HepG2 (cell line): ENCODE results near the gene BICDL1. TPM values are rescaled to one million over a fixed set of nuclear protein-coding genes. Genes with fewer than 3 reads are reported as not detected.

Experiments used
- ATAC-seq: fragments of 200-7000 bp; cut with Tn5 transposase; 3 replicates; pipeline ENCODE4 v1.9.1; 2020; ENCODE audit warnings: mild to moderate bottlenecking, moderate library complexity
- BruUV-seq: library from RNA; stranded (reverse); fragments of 400-500 nt; replicated peaks from 2 replicates; lab custom pipeline; 2021; lab: Mats Ljungman, UMichigan
- CTCF ChIA-PET: fragments of 300-600 bp; formaldehyde crosslinking; extraction: SDS; loops from one replicate; lab custom pipeline; 2021; ENCODE audit warnings: low total read pairs, inconsistent platforms, low intra/inter-chr PET ratio; lab: Yijun Ruan, JAX
- POLR2A ChIA-PET: fragments of 350-600 bp; sonication (Branson Sonifier 250); formaldehyde crosslinking; loops from one replicate; lab custom pipeline; 2020; ENCODE audit warnings: antibody characterized with exemption, inconsistent platforms; lab: Yijun Ruan, JAX
- DNase-seq: peaks from one replicate; pipeline ENCODE4 v3.0.0-alpha.2; 2015; ENCODE audit warnings: low spot score
- FAIRE-seq: peaks from 3 replicates; lab custom pipeline; 2011; peaks lifted over from hg19 to GRCh38; lab: Jason Lieb, UNC
- H2AFZ ChIP-seq: one replicate; pipeline ENCODE4 v1.6.1; 2011; ENCODE audit warnings: low read length, inconsistent platforms
- H3K27ac ChIP-seq: fragments of 300-600 bp; 3 replicates; pipeline ENCODE4 v1.8.0; 2011; ENCODE audit warnings: mixed run types, mild to moderate bottlenecking, mixed read lengths, low read length, inconsistent platforms; ENCODE audit not compliant: insufficient read depth; ENCODE audit errors: extremely low read length
- H3K27me3 ChIP-seq, 2 experiments: fragments of 200-600 bp in 1 of 2; 2 replicates in 1 of 2; 3 replicates in 1 of 2; pipeline versions ENCODE4 v1.6.0 to v1.8.0; 2011; ENCODE audit warnings: low read length in 2 of 2, mild to moderate bottlenecking in 2 of 2, moderate library complexity in 2 of 2, inconsistent platforms in 1 of 2; ENCODE audit not compliant: insufficient read depth in 2 of 2, control insufficient read depth in 1 of 2
- H3K36me3 ChIP-seq, 2 experiments: fragments of 200-600 bp in 1 of 2; replicated peaks in 1 of 2; 2 replicates in 1 of 2; 3 replicates in 1 of 2; pipeline versions ENCODE4 v1.5.1 to v1.8.0; 2011; ENCODE audit warnings: low read length in 2 of 2, inconsistent platforms in 1 of 2; ENCODE audit not compliant: insufficient read depth in 2 of 2, control insufficient read depth in 1 of 2
- H3K4me1 ChIP-seq: 2 replicates; pipeline ENCODE4 v1.5.1; 2012; ENCODE audit warnings: low read length, inconsistent platforms; ENCODE audit not compliant: insufficient read depth
- H3K4me2 ChIP-seq: 2 replicates; pipeline ENCODE4 v1.6.0; 2011; ENCODE audit warnings: low read depth, low read length, inconsistent platforms
- H3K4me3 ChIP-seq, 3 experiments: fragments of 200-600 bp in 1 of 3; sonication (generic), shearing (Covaris generic) in 1 of 3; replicated peaks in 1 of 3; 2 replicates each; pipeline ENCODE4 v1.5.1; 2011 to 2016; ENCODE audit warnings: low read length in 3 of 3, inconsistent platforms in 2 of 3, low read depth in 2 of 3, mild to moderate bottlenecking in 2 of 3, control low read depth in 1 of 3, mixed read lengths in 1 of 3; ENCODE audit not compliant: insufficient read depth in 1 of 3
- H3K79me2 ChIP-seq: one replicate; pipeline ENCODE4 v1.6.1; 2011; ENCODE audit warnings: low read length, inconsistent platforms; ENCODE audit not compliant: insufficient read depth
- H3K9ac ChIP-seq: 2 replicates; pipeline ENCODE4 v1.6.0; 2011; ENCODE audit warnings: mild to moderate bottlenecking, low read depth, low read length, inconsistent platforms; ENCODE audit not compliant: insufficient read depth
- H3K9me3 ChIP-seq: 2 replicates; pipeline ENCODE4 v1.5.1; 2012; ENCODE audit warnings: mild to moderate bottlenecking, low read length
- H4K20me1 ChIP-seq: 2 replicates; pipeline ENCODE4 v1.6.0; 2011; ENCODE audit warnings: inconsistent platforms, mild to moderate bottlenecking, low read length, moderate library complexity; ENCODE audit not compliant: insufficient read depth
- FOXK2 ChIP-seq: fragments of 450-650 bp; IDR thresholded peaks from 2 replicates; pipeline ENCODE4 v1.6.1; 2016
- KAT8 ChIP-seq: IDR thresholded peaks from 2 replicates; pipeline ENCODE4 v1.6.1; 2016; ENCODE audit warnings: missing genetic modification reagents, missing compliant biosample characterization
- KDM3A ChIP-seq: IDR thresholded peaks from 2 replicates; pipeline ENCODE4 v1.6.1; 2018; ENCODE audit warnings: low read depth, missing compliant biosample characterization
- KDM5B ChIP-seq: sonication (generic); formaldehyde crosslinking; IDR thresholded peaks from 2 replicates; pipeline ENCODE4 v1.4.0; 2020; ENCODE audit warnings: missing genetic modification reagents, mild to moderate bottlenecking, borderline replicate concordance
- NFATC3 ChIP-seq: sonication (generic); formaldehyde crosslinking; IDR thresholded peaks from 2 replicates; pipeline ENCODE4 v1.5.1; 2020; ENCODE audit warnings: mild to moderate bottlenecking, missing genetic modification reagents
- NFIB ChIP-seq: sonication (generic); formaldehyde crosslinking; IDR thresholded peaks from 2 replicates; pipeline ENCODE4 v1.9.0; 2021; ENCODE audit warnings: missing genetic modification reagents, mild to moderate bottlenecking, borderline replicate concordance
- SMC3 ChIP-seq: IDR thresholded peaks from 2 replicates; pipeline ENCODE4 v1.6.1; 2011; ENCODE audit warnings: low read length, improper control_type of control experiment
- ZFX ChIP-seq: sonication (generic); formaldehyde crosslinking; IDR thresholded peaks from 2 replicates; pipeline ENCODE4 v1.4.0; 2020; ENCODE audit warnings: mild to moderate bottlenecking, low read depth, missing genetic modification reagents, moderate library complexity
- ZKSCAN8 ChIP-seq: IDR thresholded peaks from 2 replicates; pipeline ENCODE4 v1.6.1; 2016; ENCODE audit warnings: borderline replicate concordance, missing genetic modification reagents, missing compliant biosample characterization
- ZNF619 ChIP-seq: sonication (generic); formaldehyde crosslinking; IDR thresholded peaks from 2 replicates; pipeline ENCODE4 v1.4.0; 2020; ENCODE audit warnings: mild to moderate bottlenecking, missing genetic modification reagents
- ZNF703 ChIP-seq: sonication (generic); formaldehyde crosslinking; IDR thresholded peaks from 2 replicates; pipeline ENCODE4 v1.5.1; 2020; ENCODE audit warnings: missing genetic modification reagents, mild to moderate bottlenecking, moderate library complexity, borderline replicate concordance
- WGBS: methylation state at CpG from one replicate; pipeline ENCODE4 v1.1.6; 2017; ENCODE audit warnings: low lambda C conversion rate; 5-methylcytosine and 5-hydroxymethylcytosine counted together
- in situ Hi-C: cut with HindIII; loops from 2 replicates; pipeline ENCODE4 v1.10.0; 2017; ENCODE audit warnings: low pct_unique_long_range_greater_than_20kb; ENCODE audit not compliant: extremely low pct_ligation_motif_present
- intact Hi-C: fragments of 100-400 bp; cut with micrococcal nuclease; formaldehyde crosslinking; loops from one replicate; pipeline ENCODE4 v1.10.0; 2022; ENCODE audit not compliant: unreplicated experiment
- polyA plus RNA-seq, 8 experiments: library from polyadenylated mRNA; depleted of rRNA in 3 of 8; stranded (reverse) in 7 of 8; unstranded in 1 of 8; fragments of >200 nt; fragmentation: Illumina TruSeq in 4 of 8; extraction: Trizol in 4 of 8; gene quantifications; 2 replicates each; pipeline versions ENCODE4 v1.2.1 to v1.2.3, GENCODE V29; 2011 to 2016; ENCODE audit warnings: low read depth in 4 of 8, missing spikeins in 1 of 8, mixed read lengths in 1 of 8; ENCODE audit not compliant: insufficient read depth in 1 of 8
- total RNA-seq, 5 experiments: library from RNA; depleted of rRNA; stranded (reverse); fragments of >200 nt; fragmentation: Illumina TruSeq; extraction: Trizol; gene quantifications; 2 replicates each; pipeline ENCODE4 v1.2.3, GENCODE V29; 2016; ENCODE audit warnings: low read depth in 1 of 5
- TF ChIP-seq, protein P1 (sequence below): sonication (generic); formaldehyde crosslinking; IDR thresholded peaks from 2 replicates; pipeline ENCODE4 v1.5.1; 2020; ENCODE audit warnings: mild to moderate bottlenecking, moderate library complexity, missing genetic modification reagents
- TF ChIP-seq, protein P2 (sequence below): sonication (generic); formaldehyde crosslinking; conservative IDR thresholded peaks from 2 replicates; pipeline ENCODE4 v1.4.0; 2020; ENCODE audit warnings: missing genetic modification reagents
- TF ChIP-seq, protein P3 (sequence below): sonication (generic); formaldehyde crosslinking; IDR thresholded peaks from 2 replicates; pipeline ENCODE4 v1.5.0; 2020; ENCODE audit warnings: mild to moderate bottlenecking, missing genetic modification reagents, borderline replicate concordance
- TF ChIP-seq, protein P4 (sequence below): sonication (generic); formaldehyde crosslinking; IDR thresholded peaks from 2 replicates; pipeline ENCODE4 v1.8.1; 2023; ENCODE audit warnings: mild to moderate bottlenecking, missing genetic modification reagents, borderline replicate concordance

The BICDL1 gene
- total and polyA plus RNA-seq, 2 of the 13 experiments (the other 11 are each of a cell fraction or from before 2014, with no cell fraction given) = 3.6 to 9.7 TPM

DNA sequence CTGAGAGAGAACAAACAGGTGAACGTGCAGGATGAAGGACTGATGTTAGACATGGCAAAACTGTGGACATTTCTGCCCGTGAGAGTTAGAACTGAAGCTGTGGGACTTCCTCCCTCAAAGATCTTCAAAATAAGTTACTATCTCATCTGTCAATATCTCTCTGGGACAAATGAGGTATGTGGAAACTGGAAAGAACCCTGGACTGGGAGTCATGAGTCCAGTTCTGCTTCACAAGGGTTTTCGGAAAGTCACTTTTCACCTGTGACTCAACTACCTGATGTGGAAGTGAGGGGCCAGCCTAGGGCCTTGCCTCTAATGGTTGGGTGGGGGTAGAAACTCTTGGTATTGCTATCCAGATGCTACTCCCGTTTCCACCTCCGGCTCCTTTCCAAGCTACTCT, 80.2 kb downstream of the BICDL1 start:
- ChIA-PET CTCF (no interaction called here), POLR2A (no interaction called here)
- Histone ChIP-seq H3K36me3 (0 out of 5 replicates have a peak, but pooled peaks cover 0 to 2% of the 10 kb centered on the region in 2 experiments), H3K27me3 (no peaks in the 10 kb centered on the region), H4K20me1 (no peaks in the 10 kb centered on the region), H3K4me3 (no peak overlapping the region), H3K9me3 (no peaks in the 10 kb centered on the region), H3K79me2 (no peaks in the 10 kb centered on the region), H2AFZ (no peak overlapping the region), H3K27ac (no peak overlapping the region), H3K4me2 (no peak overlapping the region), H3K9ac (no peak overlapping the region), H3K4me1 (peaks cover 25% of the 10 kb centered on the region)
- DNase-seq (no peak), ATAC-seq (no peak), FAIRE-seq (no peak)
- WGBS = 75% methylated on average over 5 of the region's 5 CpGs
- in situ Hi-C loops = no loop called here
- BruUV-seq = no TSS peak
- intact Hi-C loops = no loop called here
- TF ChIP-seq ZNF703 (no peak), KDM5B (CRISPR knock-in tag) (no peak), SMC3 (no peak), ZKSCAN8 (CRISPR knock-in tag) (no peak), KAT8 (CRISPR knock-in tag) (no peak), ZFX (no peak), FOXK2 (no peak), NFIB (CRISPR knock-in tag) (no peak), ZNF619 (no peak), KDM3A (CRISPR knock-in tag) (no peak), NFATC3 (CRISPR knock-in tag) (no peak)
- TF ChIP-seq, protein P1, sequence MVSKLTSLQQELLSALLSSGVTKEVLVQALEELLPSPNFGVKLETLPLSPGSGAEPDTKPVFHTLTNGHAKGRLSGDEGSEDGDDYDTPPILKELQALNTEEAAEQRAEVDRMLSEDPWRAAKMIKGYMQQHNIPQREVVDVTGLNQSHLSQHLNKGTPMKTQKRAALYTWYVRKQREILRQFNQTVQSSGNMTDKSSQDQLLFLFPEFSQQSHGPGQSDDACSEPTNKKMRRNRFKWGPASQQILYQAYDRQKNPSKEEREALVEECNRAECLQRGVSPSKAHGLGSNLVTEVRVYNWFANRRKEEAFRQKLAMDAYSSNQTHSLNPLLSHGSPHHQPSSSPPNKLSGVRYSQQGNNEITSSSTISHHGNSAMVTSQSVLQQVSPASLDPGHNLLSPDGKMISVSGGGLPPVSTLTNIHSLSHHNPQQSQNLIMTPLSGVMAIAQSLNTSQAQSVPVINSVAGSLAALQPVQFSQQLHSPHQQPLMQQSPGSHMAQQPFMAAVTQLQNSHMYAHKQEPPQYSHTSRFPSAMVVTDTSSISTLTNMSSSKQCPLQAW (CRISPR knock-in tag) = no peak
- TF ChIP-seq, protein P2, sequence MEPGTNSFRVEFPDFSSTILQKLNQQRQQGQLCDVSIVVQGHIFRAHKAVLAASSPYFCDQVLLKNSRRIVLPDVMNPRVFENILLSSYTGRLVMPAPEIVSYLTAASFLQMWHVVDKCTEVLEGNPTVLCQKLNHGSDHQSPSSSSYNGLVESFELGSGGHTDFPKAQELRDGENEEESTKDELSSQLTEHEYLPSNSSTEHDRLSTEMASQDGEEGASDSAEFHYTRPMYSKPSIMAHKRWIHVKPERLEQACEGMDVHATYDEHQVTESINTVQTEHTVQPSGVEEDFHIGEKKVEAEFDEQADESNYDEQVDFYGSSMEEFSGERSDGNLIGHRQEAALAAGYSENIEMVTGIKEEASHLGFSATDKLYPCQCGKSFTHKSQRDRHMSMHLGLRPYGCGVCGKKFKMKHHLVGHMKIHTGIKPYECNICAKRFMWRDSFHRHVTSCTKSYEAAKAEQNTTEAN (CRISPR knock-in tag) = no peak
- TF ChIP-seq, protein P3, sequence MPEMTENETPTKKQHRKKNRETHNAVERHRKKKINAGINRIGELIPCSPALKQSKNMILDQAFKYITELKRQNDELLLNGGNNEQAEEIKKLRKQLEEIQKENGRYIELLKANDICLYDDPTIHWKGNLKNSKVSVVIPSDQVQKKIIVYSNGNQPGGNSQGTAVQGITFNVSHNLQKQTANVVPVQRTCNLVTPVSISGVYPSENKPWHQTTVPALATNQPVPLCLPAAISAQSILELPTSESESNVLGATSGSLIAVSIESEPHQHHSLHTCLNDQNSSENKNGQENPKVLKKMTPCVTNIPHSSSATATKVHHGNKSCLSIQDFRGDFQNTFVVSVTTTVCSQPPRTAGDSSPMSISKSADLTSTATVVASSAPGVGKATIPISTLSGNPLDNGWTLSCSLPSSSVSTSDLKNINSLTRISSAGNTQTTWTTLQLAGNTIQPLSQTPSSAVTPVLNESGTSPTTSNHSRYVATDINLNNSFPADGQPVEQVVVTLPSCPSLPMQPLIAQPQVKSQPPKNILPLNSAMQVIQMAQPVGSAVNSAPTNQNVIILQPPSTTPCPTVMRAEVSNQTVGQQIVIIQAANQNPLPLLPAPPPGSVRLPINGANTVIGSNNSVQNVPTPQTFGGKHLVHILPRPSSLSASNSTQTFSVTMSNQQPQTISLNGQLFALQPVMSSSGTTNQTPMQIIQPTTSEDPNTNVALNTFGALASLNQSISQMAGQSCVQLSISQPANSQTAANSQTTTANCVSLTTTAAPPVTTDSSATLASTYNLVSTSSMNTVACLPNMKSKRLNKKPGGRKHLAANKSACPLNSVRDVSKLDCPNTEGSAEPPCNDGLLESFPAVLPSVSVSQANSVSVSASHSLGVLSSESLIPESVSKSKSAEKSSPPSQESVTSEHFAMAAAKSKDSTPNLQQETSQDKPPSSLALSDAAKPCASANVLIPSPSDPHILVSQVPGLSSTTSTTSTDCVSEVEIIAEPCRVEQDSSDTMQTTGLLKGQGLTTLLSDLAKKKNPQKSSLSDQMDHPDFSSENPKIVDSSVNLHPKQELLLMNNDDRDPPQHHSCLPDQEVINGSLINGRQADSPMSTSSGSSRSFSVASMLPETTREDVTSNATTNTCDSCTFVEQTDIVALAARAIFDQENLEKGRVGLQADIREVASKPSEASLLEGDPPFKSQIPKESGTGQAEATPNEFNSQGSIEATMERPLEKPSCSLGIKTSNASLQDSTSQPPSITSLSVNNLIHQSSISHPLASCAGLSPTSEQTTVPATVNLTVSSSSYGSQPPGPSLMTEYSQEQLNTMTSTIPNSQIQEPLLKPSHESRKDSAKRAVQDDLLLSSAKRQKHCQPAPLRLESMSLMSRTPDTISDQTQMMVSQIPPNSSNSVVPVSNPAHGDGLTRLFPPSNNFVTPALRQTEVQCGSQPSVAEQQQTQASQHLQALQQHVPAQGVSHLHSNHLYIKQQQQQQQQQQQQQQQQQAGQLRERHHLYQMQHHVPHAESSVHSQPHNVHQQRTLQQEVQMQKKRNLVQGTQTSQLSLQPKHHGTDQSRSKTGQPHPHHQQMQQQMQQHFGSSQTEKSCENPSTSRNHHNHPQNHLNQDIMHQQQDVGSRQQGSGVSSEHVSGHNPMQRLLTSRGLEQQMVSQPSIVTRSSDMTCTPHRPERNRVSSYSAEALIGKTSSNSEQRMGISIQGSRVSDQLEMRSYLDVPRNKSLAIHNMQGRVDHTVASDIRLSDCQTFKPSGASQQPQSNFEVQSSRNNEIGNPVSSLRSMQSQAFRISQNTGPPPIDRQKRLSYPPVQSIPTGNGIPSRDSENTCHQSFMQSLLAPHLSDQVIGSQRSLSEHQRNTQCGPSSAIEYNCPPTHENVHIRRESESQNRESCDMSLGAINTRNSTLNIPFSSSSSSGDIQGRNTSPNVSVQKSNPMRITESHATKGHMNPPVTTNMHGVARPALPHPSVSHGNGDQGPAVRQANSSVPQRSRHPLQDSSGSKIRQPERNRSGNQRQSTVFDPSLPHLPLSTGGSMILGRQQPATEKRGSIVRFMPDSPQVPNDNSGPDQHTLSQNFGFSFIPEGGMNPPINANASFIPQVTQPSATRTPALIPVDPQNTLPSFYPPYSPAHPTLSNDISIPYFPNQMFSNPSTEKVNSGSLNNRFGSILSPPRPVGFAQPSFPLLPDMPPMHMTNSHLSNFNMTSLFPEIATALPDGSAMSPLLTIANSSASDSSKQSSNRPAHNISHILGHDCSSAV (CRISPR knock-in tag) = no peak
- TF ChIP-seq, protein P4, sequence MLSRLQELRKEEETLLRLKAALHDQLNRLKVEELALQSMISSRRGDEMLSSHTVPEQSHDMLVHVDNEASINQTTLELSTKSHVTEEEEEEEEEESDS (CRISPR knock-in tag) = no peak
